ENCODE data around the gene CDT1.

Gene CDT1

GRCh38 chr16:88807626-88808453 lies 4.3 kb downstream of the CDT1 start:
- no peak for FAIRE-seq

GRCh38 chr16:88809068-88809675 lies 5.6 kb downstream of the CDT1 start:
- FAIRE-seq (no peak), DNase-seq (ENCODE audit: insufficient read length, low spot score) (no peak)
- TF ChIP-seq TAF1 (IDR thresholded peaks at IDR 0.05; ENCODE audit: low read depth, low read length) (no peak), POLR2A (IDR thresholded peaks at IDR 0.05; ENCODE audit: low read depth, low read length) (peak; percentile 46; the same call in 1 of the 2 replicates)

More at GRCh38 chr16:88807626-88808453, 4.3 kb downstream of the CDT1 start:
- DNase-seq (ENCODE audit: insufficient read length, low spot score), result no peak
- no peak for TF ChIP-seq POU2F2 (IDR thresholded peaks at IDR 0.05; ENCODE audit: low read depth, low read length)
- peak; percentile 39; the same call in 1 of the 2 replicates for TF ChIP-seq POLR2AphosphoS5 (IDR thresholded peaks at IDR 0.05; ENCODE audit: low read depth, low read length)

- DNase-seq (ENCODE audit: insufficient read length, low spot score), result no peak
- no peak for FAIRE-seq
- TF ChIP-seq PAX5 (IDR thresholded peaks at IDR 0.05; ENCODE audit: insufficient read depth, low read length, severe bottlenecking), result no peak
- peak; percentile 28; the same call in 1 of the 2 replicates for TF ChIP-seq POLR2AphosphoS5 (IDR thresholded peaks at IDR 0.05; ENCODE audit: low read depth, low read length)
- no peak for TF ChIP-seq SPI1 (IDR thresholded peaks at IDR 0.05; ENCODE audit: low read depth, low read length)
- peak; percentile 73 for TF ChIP-seq POLR2A (IDR thresholded peaks at IDR 0.05; ENCODE audit: low read depth, low read length)
- no peak for TF ChIP-seq TAF1 (IDR thresholded peaks at IDR 0.05; ENCODE audit: low read depth, low read length)
Observed at GRCh38 chr16:88809676-88810165, 6.1 kb downstream of the CDT1 start.

GRCh38 chr16:88810166-88810911 lies 6.8 kb downstream of the CDT1 start:
- TF ChIP-seq SPI1 (IDR thresholded peaks at IDR 0.05; ENCODE audit: low read depth, low read length) (no peak), POLR2A (IDR thresholded peaks at IDR 0.05; ENCODE audit: low read depth, low read length) (no peak; the same call in 1 of the 2 replicates), POU2F2 (IDR thresholded peaks at IDR 0.05; ENCODE audit: low read depth, low read length) (no peak), TAF1 (IDR thresholded peaks at IDR 0.05; ENCODE audit: low read depth, low read length) (no peak), PAX5 (IDR thresholded peaks at IDR 0.05; ENCODE audit: insufficient read depth, low read length, severe bottlenecking) (no peak), POLR2AphosphoS5 (IDR thresholded peaks at IDR 0.05; ENCODE audit: low read depth, low read length) (peak; percentile 2; the same call in 1 of the 2 replicates)
- DNase-seq (ENCODE audit: insufficient read length, low spot score), result no peak
- no peak for FAIRE-seq

DNA sequence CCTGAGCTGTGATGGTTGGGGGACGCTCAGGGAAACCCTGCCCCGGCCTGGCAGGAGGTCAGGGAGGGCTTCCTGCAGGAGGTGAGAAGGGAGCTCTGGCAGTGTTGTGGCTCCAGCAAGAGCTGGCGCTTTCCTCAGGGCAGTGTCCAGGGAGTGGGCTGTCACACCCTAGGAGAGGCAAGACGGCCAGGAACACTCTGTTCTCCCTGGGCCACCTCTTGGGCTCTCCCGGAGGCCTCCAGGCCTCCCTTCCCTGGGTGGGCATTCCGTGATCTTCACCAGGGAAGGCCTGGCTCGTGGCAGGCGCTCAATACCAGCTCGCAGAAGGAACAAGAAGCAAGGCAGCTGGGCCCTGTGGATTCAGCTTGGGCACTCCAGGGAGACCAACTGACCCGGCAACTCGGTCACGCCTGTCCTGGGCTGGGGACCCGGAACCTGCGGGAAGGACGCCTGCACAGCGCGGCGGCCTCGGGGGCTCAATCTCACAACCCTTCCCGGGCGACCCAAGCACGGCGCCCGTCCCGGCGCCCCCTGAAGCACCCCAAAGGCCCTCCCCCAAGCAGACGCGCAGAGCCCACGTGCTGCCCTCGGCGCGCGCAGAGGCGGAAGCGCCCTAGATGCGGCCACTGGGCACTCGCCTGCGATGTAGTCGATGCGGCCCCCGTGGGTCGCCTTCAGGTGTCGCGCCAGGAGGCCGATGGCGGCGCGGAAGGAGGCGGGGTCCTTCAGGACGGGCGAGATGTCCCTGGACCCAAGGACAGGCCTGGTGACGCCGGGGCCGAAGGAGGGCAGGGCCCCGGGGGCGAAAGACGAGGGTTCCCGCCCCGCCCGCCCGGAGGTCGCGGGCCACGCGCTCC lies 7.6 kb downstream of the CDT1 start:
- TF ChIP-seq POU2F2 (IDR thresholded peaks at IDR 0.05; ENCODE audit: low read depth, low read length), result no peak; the same call in 1 of the 2 replicates
- no peak for TF ChIP-seq SPI1 (IDR thresholded peaks at IDR 0.05; ENCODE audit: low read depth, low read length)
- no peak for TF ChIP-seq TAF1 (IDR thresholded peaks at IDR 0.05; ENCODE audit: low read depth, low read length)
- TF ChIP-seq POLR2A (IDR thresholded peaks at IDR 0.05; ENCODE audit: low read depth, low read length), result 0 out of 2 replicates have a peak, but pooled peaks have one; percentile 11
- no peak for TF ChIP-seq PAX5 (IDR thresholded peaks at IDR 0.05; ENCODE audit: insufficient read depth, low read length, severe bottlenecking)
- 0 out of 2 replicates have a peak, but pooled peaks have one; percentile 65 for TF ChIP-seq POLR2AphosphoS5 (IDR thresholded peaks at IDR 0.05; ENCODE audit: low read depth, low read length)
- peak; percentile 87 for DNase-seq (ENCODE audit: insufficient read length, low spot score)
- FAIRE-seq, result no peak

DNA sequence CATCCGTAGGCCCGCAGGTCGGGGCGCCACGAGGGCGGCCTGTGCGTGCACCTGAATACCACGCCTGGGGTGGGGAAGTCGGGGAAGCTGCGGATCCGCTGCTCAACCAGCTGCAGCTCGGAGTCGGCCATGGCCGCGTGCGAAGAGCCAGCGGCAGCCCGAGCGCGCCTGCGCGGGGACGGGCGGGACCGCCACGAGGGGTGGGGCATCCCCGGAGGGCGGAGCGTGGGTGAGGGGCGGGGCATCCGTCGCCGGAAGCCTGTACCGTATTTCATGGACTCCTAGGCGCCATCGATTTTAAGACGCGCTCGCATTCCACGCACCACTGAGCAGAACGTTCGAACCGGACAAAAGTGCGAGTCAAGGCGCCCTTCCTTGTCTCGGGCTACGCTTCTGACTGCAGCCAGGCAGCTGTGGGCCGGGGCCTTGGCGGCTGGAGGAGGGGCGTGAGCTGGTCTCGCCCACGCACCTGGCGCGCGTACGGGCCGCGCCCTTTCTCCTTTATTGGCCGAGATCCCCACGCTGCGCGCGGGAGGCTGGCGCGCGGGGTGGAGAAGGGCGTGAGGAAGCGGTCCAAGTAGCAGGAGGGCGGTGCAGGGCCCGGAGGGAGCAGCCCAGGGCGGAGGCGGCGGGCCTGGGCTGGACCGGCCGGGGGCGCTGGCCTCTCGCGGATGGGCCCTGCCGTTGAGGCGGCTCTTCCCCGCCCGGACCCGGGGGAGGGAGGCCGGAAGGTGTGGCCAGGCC lies 8.4 kb downstream of the CDT1 start, which contains the start of gene APRT:
TSS of gene APRT (minus strand) at position 160 of the 744 bp plus-strand sequence. CDS start at position 131, 29 bp downstream.
- FAIRE-seq, result peak; percentile 99
- TF ChIP-seq POLR2AphosphoS5 (IDR thresholded peaks at IDR 0.05; ENCODE audit: low read depth, low read length) (peak; percentile 94), POLR2A (IDR thresholded peaks at IDR 0.05; ENCODE audit: low read depth, low read length) (peak; percentile 90), TAF1 (IDR thresholded peaks at IDR 0.05; ENCODE audit: low read depth, low read length) (peak; percentile 64), POU2F2 (IDR thresholded peaks at IDR 0.05; ENCODE audit: low read depth, low read length) (peak; percentile 86; the same call in 1 of the 2 replicates), SPI1 (IDR thresholded peaks at IDR 0.05; ENCODE audit: low read depth, low read length) (no peak), PAX5 (IDR thresholded peaks at IDR 0.05; ENCODE audit: insufficient read depth, low read length, severe bottlenecking) (peak; percentile 98)
- peak; percentile 98 for DNase-seq (ENCODE audit: insufficient read length, low spot score)

GRCh38 chr16:88812513-88813268 lies 9.1 kb downstream of the CDT1 start:
- FAIRE-seq, result no peak
- TF ChIP-seq PAX5 (IDR thresholded peaks at IDR 0.05; ENCODE audit: insufficient read depth, low read length, severe bottlenecking), result no peak
- no peak for TF ChIP-seq POLR2AphosphoS5 (IDR thresholded peaks at IDR 0.05; ENCODE audit: low read depth, low read length)
- TF ChIP-seq TAF1 (IDR thresholded peaks at IDR 0.05; ENCODE audit: low read depth, low read length), result no peak
- no peak for TF ChIP-seq SPI1 (IDR thresholded peaks at IDR 0.05; ENCODE audit: low read depth, low read length)
- no peak for TF ChIP-seq POLR2A (IDR thresholded peaks at IDR 0.05; ENCODE audit: low read depth, low read length)
- no peak for TF ChIP-seq POU2F2 (IDR thresholded peaks at IDR 0.05; ENCODE audit: low read depth, low read length)

More at GRCh38 chr16:88812513-88813268, 9.1 kb downstream of the CDT1 start:
- no peak for DNase-seq (ENCODE audit: insufficient read length, low spot score)

Measured in GM12891 (cell line).